AG08396 (cell line): ENCODE results near the gene CCDC88C.
A peak's percentile ranks its signal among the peaks of the same experiment; 100 is the strongest.
"Not testable (repeated sequence)": the region's sequence is repeated elsewhere in the genome, so short reads cannot be mapped to it uniquely, and the experiment has no call there.

ENCODE experiments used
- DNase-seq: peaks from one replicate; pipeline ENCODE4 v3.0.0; 2012; ENCODE audit warnings: low spot score, mixed read lengths

The CCDC88C gene

GRCh38 chr14:91418387-91419043 is 895 bp upstream of the CCDC88C start:
- DNase-seq: peak; percentile 66

GRCh38 chr14:91417983-91418386 is 365 bp upstream of the CCDC88C start:
- peak; percentile 46 for DNase-seq

GRCh38 chr14:91416744-91417119 is 888 bp downstream of the CCDC88C start:
- no peak for DNase-seq

GRCh38 chr14:91415794-91416743 is 1.6 kb downstream of the CCDC88C start:
- no peak for DNase-seq

GRCh38 chr14:91414475-91414833 is 3.2 kb downstream of the CCDC88C start:
- no peak for DNase-seq

GRCh38 chr14:91413547-91414474 is 3.8 kb downstream of the CCDC88C start:
- DNase-seq: no peak

- DNase-seq: no peak
Measured at GRCh38 chr14:91412939-91413338, 4.7 kb downstream of the CCDC88C start.

GRCh38 chr14:91410771-91411536 is 6.7 kb downstream of the CCDC88C start:
- no peak for DNase-seq

GRCh38 chr14:91409928-91410718 is 7.5 kb downstream of the CCDC88C start:
- no peak for DNase-seq

- not testable (repeated sequence) for DNase-seq
Measured at GRCh38 chr14:91409240-91409639, 8.4 kb downstream of the CCDC88C start.

- DNase-seq: no peak
Measured at GRCh38 chr14:91406982-91407381, 10.6 kb downstream of the CCDC88C start.

GRCh38 chr14:91406451-91406850 is 11.2 kb downstream of the CCDC88C start:
- no peak for DNase-seq

GRCh38 chr14:91405724-91406435 is 11.7 kb downstream of the CCDC88C start:
- DNase-seq: no peak

- DNase-seq: no peak
Measured at GRCh38 chr14:91405241-91405721, 12.3 kb downstream of the CCDC88C start.

GRCh38 chr14:91402771-91403600 is 14.6 kb downstream of the CCDC88C start:
- DNase-seq: no peak

GRCh38 chr14:91402348-91402747 is 15.3 kb downstream of the CCDC88C start:
- no peak for DNase-seq

- DNase-seq: no peak
Measured at GRCh38 chr14:91401751-91402150, 15.9 kb downstream of the CCDC88C start.

- no peak for DNase-seq
Measured at GRCh38 chr14:91400696-91401095, 16.9 kb downstream of the CCDC88C start.
